ENCODE data around the gene SNCG. TPM values are rescaled to one million over a fixed set of nuclear protein-coding genes. Genes with fewer than 3 reads are reported as not detected.

Gene SNCG
- total RNA-seq, 1 experiment from 2014 or later, result 61.1 TPM

DNA sequence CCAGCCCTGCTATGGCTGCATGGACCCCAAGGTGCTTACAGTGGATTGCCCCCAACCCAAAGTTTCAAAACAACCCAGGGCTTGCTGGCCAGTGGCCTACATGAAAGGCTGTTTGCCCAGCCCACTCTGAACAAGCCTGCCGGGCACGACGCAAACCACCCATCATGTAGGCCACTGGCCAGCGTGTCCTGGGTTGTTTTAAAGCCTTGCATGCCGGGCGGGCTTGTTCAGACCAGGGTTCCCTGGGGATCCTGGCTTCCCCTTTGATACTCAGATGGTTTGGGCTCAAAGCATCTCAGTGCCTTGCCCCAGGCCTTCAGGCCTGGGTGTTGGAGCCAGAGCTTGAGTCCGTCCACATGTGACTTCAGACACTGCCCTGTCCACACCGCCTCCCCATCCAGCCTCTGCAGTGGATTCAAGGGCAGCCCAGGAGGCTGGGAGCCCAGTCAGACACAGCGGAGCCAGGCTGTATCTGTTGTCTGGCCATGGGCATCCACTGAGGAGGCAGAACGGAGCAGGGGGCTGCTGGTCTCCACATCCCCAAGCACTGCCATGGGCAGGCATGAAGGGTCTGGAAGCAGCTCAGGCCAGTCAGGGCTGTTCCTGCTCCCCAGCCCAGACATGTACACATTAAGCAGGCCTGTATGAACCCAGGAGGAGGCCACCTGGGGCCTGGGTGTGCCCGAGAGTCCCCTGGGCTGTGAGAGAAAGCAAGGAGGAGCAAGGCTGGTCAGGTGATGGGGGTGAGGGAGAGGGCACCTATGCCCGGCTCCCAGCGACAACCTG is 5.9 kb downstream of the SNCG start:
- H3K27ac ChIP-seq (ENCODE audit: low read depth, low read length), result peak overlapping the region; percentile 13; the same call in 1 of the 2 replicates
- H3K9me3 ChIP-seq (ENCODE audit: control insufficient read depth in 1 of 2, insufficient read depth in 1 of 2, low read depth in 1 of 2, low read length in 2 of 2), result no peaks in the 10 kb centered on the region
- POLR2A ChIA-PET, result interaction anchor here (0.7 kb wide), 1 partner anchor 20 kb away, joined by 3 read pairs; no protein-coding TSS in a partner anchor
- ATAC-seq, result no peak
- H3K9ac ChIP-seq (ENCODE audit: low read length), result peak overlapping the region; percentile 13
- no peaks in the 10 kb centered on the region for H4K20me1 ChIP-seq (ENCODE audit: insufficient read depth)
- peaks cover 58 to 83% of the 10 kb centered on the region in 2 experiments for H3K4me1 ChIP-seq (ENCODE audit: control insufficient read depth in 1 of 2, insufficient read depth in 2 of 2, low read length in 2 of 2)
- RAD21 ChIA-PET (ENCODE audit: low non-redundant PET in 1 of 2, low total read pairs in 2 of 2, uncharacterized antibody in 2 of 2, unreplicated experiment in 2 of 2), result no interaction called here
- peak overlapping the region; percentile 3 for H3K4me2 ChIP-seq (ENCODE audit: low read length)
- H3K9me2 ChIP-seq (ENCODE audit: insufficient read depth), result no peaks in the 10 kb centered on the region
- intact Hi-C loops (cut with micrococcal nuclease), result loop anchor here (5.0 kb wide), 1 partner anchor 252 kb away; no protein-coding TSS in a partner anchor
- H2AFZ ChIP-seq (ENCODE audit: low read depth, low read length, poor library complexity, severe bottlenecking), result no peak overlapping the region
- H3K27me3 ChIP-seq (ENCODE audit: insufficient read depth, low read length), result no peaks in the 10 kb centered on the region
- H3K79me2 ChIP-seq (ENCODE audit: insufficient read depth, low read length), result peaks cover 28% of the 10 kb centered on the region
- H3K36me3 ChIP-seq (ENCODE audit: control insufficient read depth in 1 of 2, insufficient read depth in 2 of 2, low read length in 2 of 2), result 0 out of 4 replicates have a peak, but pooled peaks cover 0 to 5% of the 10 kb centered on the region in 2 experiments
- TF ChIP-seq POLR2AphosphoS5 (IDR thresholded peaks at IDR 0.05; ENCODE audit: low read depth, low read length) (peak; percentile 47; the same call in 1 of the 2 replicates), CTCF (IDR thresholded peaks at IDR 0.05 in 2 of 3, conservative IDR thresholded peaks at IDR 0.05 in 1 of 3; ENCODE audit: borderline replicate concordance in 1 of 3, insufficient read depth in 1 of 3, low read depth in 2 of 3, low read length in 2 of 3) (no peak), SP1 (IDR thresholded peaks at IDR 0.05; ENCODE audit: low read depth) (no peak), POLR2A (IDR thresholded peaks at IDR 0.05; ENCODE audit: borderline replicate concordance, extremely low read depth, insufficient read depth, insufficient read length) (no peak), SRF (IDR thresholded peaks at IDR 0.05; ENCODE audit: low read depth) (no peak)
- BruUV-seq (replicated peaks), result no TSS peak
- CTCF ChIA-PET, result interaction anchor here (1.2 kb wide), 1 partner anchor 25 kb away, joined by 7 read pairs; no protein-coding TSS in a partner anchor
- H3K4me3 ChIP-seq (replicated peaks in 1 of 2; ENCODE audit: low read depth in 1 of 2, low read length in 2 of 2), result no peak overlapping the region
- no peak for DNase-seq (ENCODE audit: low read depth, low spot score)

DNA sequence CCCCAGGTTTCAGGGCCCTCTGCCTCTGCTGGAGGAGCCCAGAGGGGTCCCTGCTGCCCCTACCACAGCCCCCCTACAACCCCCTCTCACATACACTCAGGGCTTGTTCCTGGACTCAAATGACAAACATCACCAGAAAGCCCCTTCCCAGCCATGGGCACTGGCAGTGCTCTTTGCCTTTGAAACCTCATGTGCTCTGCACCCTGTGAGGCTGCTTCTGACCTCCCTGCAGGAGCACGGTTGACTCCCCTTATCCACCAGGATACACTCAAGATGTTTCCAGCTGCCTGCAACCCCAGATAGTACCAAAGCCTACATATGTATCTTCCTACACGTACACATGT is 6.4 kb downstream of the SNCG start:
- H3K9me3 ChIP-seq (ENCODE audit: control insufficient read depth in 1 of 2, insufficient read depth in 1 of 2, low read depth in 1 of 2, low read length in 2 of 2), result no peaks in the 10 kb centered on the region
- ATAC-seq, result no peak
- TF ChIP-seq POLR2AphosphoS5 (IDR thresholded peaks at IDR 0.05; ENCODE audit: low read depth, low read length) (peak; percentile 23; the same call in 1 of the 2 replicates), CTCF (IDR thresholded peaks at IDR 0.05 in 2 of 3, conservative IDR thresholded peaks at IDR 0.05 in 1 of 3; ENCODE audit: borderline replicate concordance in 1 of 3, insufficient read depth in 1 of 3, low read depth in 2 of 3, low read length in 2 of 3) (no peak)
- H3K27me3 ChIP-seq (ENCODE audit: insufficient read depth, low read length), result no peaks in the 10 kb centered on the region
- POLR2A ChIA-PET, result interaction anchor here (0.7 kb wide), 1 partner anchor 21 kb away, joined by 3 read pairs; no protein-coding TSS in a partner anchor
- no peak overlapping the region for H3K27ac ChIP-seq (ENCODE audit: low read depth, low read length)
- 0 out of 4 replicates have a peak, but pooled peaks cover 0 to 5% of the 10 kb centered on the region in 2 experiments for H3K36me3 ChIP-seq (ENCODE audit: control insufficient read depth in 1 of 2, insufficient read depth in 2 of 2, low read length in 2 of 2)
- H3K9ac ChIP-seq (ENCODE audit: low read length), result peak overlapping the region; percentile 13
- BruUV-seq (replicated peaks), result no TSS peak
- H3K79me2 ChIP-seq (ENCODE audit: insufficient read depth, low read length), result peaks cover 28% of the 10 kb centered on the region
- H4K20me1 ChIP-seq (ENCODE audit: insufficient read depth), result no peaks in the 10 kb centered on the region
- H3K4me2 ChIP-seq (ENCODE audit: low read length), result peak overlapping the region; percentile 3
- no peak overlapping the region for H3K4me3 ChIP-seq (replicated peaks in 1 of 2; ENCODE audit: low read depth in 1 of 2, low read length in 2 of 2)
- no peak for DNase-seq (ENCODE audit: low read depth, low spot score)
- H3K4me1 ChIP-seq (ENCODE audit: control insufficient read depth in 1 of 2, insufficient read depth in 2 of 2, low read length in 2 of 2), result peaks cover 57 to 83% of the 10 kb centered on the region in 2 experiments
- CTCF ChIA-PET, result no interaction called here
- intact Hi-C loops (cut with micrococcal nuclease), result loop anchor here (5.0 kb wide), 1 partner anchor 253 kb away; no protein-coding TSS in a partner anchor
- RAD21 ChIA-PET (ENCODE audit: low non-redundant PET in 1 of 2, low total read pairs in 2 of 2, uncharacterized antibody in 2 of 2, unreplicated experiment in 2 of 2), result interaction anchor here in 1 of 2 experiments (0.6 kb wide), 1 partner anchor 26 kb away, joined by 3 read pairs; no protein-coding TSS in a partner anchor
- no peak overlapping the region for H2AFZ ChIP-seq (ENCODE audit: low read depth, low read length, poor library complexity, severe bottlenecking)
- no peaks in the 10 kb centered on the region for H3K9me2 ChIP-seq (ENCODE audit: insufficient read depth)

Measured in HCT116 (cell line).